OCI-LY7 (cell line): ENCODE data around the gene SYNJ1.

Experiments
- CTCF ChIP-seq: fragments of 200-600 bp; sonication (generic); conservative IDR thresholded peaks from 2 replicates; pipeline ENCODE4 v1.5.1; 2014; ENCODE audit warnings: mild to moderate bottlenecking, antibody characterized with exemption, low read length, moderate library complexity, mixed read lengths
- EZH2phosphoT487 ChIP-seq: fragments of 200-600 bp; sonication (generic); IDR thresholded peaks from 2 replicates; pipeline ENCODE4 v1.6.1; 2018; ENCODE audit warnings: low read depth, borderline replicate concordance, mild to moderate bottlenecking, mixed run types, antibody characterized with exemption, low read length, moderate library complexity, mixed read lengths

DNA sequence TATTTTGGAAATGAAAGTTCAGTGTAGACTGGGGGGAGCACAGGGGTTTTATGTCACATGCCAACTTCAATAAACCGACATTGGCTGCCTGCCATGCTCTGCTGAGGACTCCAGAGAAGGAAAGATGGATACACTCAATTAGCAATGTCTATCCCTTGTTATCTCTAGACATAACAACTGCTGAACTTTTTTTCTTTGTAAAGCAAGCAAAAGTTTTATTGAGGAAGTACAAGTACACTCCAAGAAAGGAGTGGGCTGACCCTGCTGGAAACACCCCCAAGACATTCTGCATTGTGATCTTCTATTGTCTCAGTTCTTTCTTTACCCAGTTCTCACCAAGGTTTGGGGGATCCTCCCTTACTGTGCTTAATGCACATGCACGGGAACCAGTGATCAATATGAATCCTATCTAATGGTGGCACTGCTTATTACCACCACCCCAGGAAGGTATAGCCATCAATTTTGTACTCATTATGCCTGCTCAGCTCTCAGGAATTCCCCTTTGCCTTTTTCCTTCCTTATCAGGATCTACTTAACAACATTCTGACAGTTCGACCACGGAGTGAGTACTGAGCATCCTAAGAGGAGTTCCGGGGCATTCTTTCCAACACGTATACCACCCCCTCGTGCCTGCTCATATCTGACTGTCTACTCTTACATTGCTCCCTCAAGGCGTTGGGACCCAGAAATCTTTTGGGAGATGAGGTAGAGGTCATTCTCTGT, 28.7 kb downstream of the SYNJ1 start:
- no peak for TF ChIP-seq CTCF
- no peak for TF ChIP-seq EZH2phosphoT487
